Stimulated activated CD4-positive, alpha-beta T cell treated with anti-CD3 and anti-CD28 coated beads, TNF-alpha, amount 100 ng/mL, for 48 hours (primary cell): Measurements from ENCODE around the gene DCLK3.

Source experiments
- DNase-seq, 3 donors: peaks; one replicate each; pipeline ENCODE4 v3.0.0-alpha.2; 2020; ENCODE audit warnings: low read depth in 3 of 3

DCLK3 gene

GRCh38 chr3:36763850-36764703, at the start of gene DCLK3:
DCLK3 (minus strand) TSS chr3:36764553; CDS start chr3:36764263, 290 bp downstream.
- DNase-seq = peak in 1 of 3 donors; percentile 6

GRCh38 chr3:36813305-36813704, 49.0 kb upstream of the DCLK3 start:
- no peak for DNase-seq

- no peak for DNase-seq
Measured at GRCh38 chr3:36812240-36812639, 47.9 kb upstream of the DCLK3 start.

GRCh38 chr3:36811768-36812167, 47.4 kb upstream of the DCLK3 start:
- DNase-seq = no peak

GRCh38 chr3:36804295-36805055, 40.1 kb upstream of the DCLK3 start:
- no peak for DNase-seq

GRCh38 chr3:36803091-36803791, 38.9 kb upstream of the DCLK3 start:
- DNase-seq = no peak

- no peak for DNase-seq
Measured at GRCh38 chr3:36800533-36801116, 36.3 kb upstream of the DCLK3 start.

- DNase-seq = no peak
Measured at GRCh38 chr3:36796881-36797280, 32.5 kb upstream of the DCLK3 start.

- DNase-seq = no peak
Measured at GRCh38 chr3:36796161-36796560, 31.8 kb upstream of the DCLK3 start.

- DNase-seq = no peak
Measured at GRCh38 chr3:36795622-36796021, 31.3 kb upstream of the DCLK3 start.

GRCh38 chr3:36792342-36792741, 28.0 kb upstream of the DCLK3 start:
- peak in 1 of 3 donors; percentile 11 for DNase-seq

- DNase-seq = no peak
Measured at GRCh38 chr3:36790765-36791164, 26.4 kb upstream of the DCLK3 start.

GRCh38 chr3:36786921-36787890, 22.9 kb upstream of the DCLK3 start:
- DNase-seq = no peak

- DNase-seq = no peak
Measured at GRCh38 chr3:36784138-36784635, 19.8 kb upstream of the DCLK3 start.

GRCh38 chr3:36777424-36778218, 13.3 kb upstream of the DCLK3 start:
- no peak for DNase-seq

GRCh38 chr3:36776436-36776835, 12.1 kb upstream of the DCLK3 start:
- no peak for DNase-seq

GRCh38 chr3:36774052-36774451, 9.7 kb upstream of the DCLK3 start:
- DNase-seq = no peak

- DNase-seq = no peak
Measured at GRCh38 chr3:36771931-36772330, 7.6 kb upstream of the DCLK3 start.

GRCh38 chr3:36769926-36770325, 5.6 kb upstream of the DCLK3 start:
- no peak for DNase-seq

- DNase-seq = no peak
Measured at GRCh38 chr3:36765104-36765503, 751 bp upstream of the DCLK3 start.
